ENCODE results near the gene RIN1. TPM values are rescaled to one million over a fixed set of nuclear protein-coding genes. Genes with fewer than 3 reads are reported as not detected.
A peak's percentile ranks its signal among the peaks of the same experiment; 100 is the strongest.

The RIN1 gene
- total and polyA plus RNA-seq, 2 of the 13 experiments (the other 11 are each of a cell fraction or from before 2014, with no cell fraction given), result 2.4 to 4.1 TPM

DNA sequence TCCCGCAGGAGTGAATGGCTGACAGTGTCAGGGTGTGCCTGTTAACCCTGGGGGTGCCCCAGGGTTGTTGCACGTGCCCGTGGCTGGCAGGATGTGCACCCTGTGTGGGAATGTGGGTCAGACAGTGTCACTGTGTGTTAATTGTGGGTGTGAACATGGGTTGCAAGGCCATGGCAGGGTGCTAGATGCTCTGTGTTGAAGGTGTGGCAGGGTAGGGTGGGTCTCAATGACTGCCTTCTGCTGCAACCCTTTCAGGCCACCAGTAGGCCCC, 8.3 kb downstream of the RIN1 start (continued):
- TF ChIP-seq, protein P1, sequence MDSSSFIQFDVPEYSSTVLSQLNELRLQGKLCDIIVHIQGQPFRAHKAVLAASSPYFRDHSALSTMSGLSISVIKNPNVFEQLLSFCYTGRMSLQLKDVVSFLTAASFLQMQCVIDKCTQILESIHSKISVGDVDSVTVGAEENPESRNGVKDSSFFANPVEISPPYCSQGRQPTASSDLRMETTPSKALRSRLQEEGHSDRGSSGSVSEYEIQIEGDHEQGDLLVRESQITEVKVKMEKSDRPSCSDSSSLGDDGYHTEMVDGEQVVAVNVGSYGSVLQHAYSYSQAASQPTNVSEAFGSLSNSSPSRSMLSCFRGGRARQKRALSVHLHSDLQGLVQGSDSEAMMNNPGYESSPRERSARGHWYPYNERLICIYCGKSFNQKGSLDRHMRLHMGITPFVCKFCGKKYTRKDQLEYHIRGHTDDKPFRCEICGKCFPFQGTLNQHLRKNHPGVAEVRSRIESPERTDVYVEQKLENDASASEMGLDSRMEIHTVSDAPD (CRISPR knock-in tag; IDR thresholded peaks at IDR 0.05), result no peak
- TF ChIP-seq ZNF607 (CRISPR knock-in tag; IDR thresholded peaks at IDR 0.05; ENCODE audit: borderline replicate concordance), result no peak
- TF ChIP-seq, protein P2, sequence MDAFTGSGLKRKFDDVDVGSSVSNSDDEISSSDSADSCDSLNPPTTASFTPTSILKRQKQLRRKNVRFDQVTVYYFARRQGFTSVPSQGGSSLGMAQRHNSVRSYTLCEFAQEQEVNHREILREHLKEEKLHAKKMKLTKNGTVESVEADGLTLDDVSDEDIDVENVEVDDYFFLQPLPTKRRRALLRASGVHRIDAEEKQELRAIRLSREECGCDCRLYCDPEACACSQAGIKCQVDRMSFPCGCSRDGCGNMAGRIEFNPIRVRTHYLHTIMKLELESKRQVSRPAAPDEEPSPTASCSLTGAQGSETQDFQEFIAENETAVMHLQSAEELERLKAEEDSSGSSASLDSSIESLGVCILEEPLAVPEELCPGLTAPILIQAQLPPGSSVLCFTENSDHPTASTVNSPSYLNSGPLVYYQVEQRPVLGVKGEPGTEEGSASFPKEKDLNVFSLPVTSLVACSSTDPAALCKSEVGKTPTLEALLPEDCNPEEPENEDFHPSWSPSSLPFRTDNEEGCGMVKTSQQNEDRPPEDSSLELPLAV (CRISPR knock-in tag; conservative IDR thresholded peaks at IDR 0.05; ENCODE audit: low read depth), result no peak
- no peak for TF ChIP-seq PPARG (CRISPR knock-in tag; conservative IDR thresholded peaks at IDR 0.05)
- TF ChIP-seq, protein P3, sequence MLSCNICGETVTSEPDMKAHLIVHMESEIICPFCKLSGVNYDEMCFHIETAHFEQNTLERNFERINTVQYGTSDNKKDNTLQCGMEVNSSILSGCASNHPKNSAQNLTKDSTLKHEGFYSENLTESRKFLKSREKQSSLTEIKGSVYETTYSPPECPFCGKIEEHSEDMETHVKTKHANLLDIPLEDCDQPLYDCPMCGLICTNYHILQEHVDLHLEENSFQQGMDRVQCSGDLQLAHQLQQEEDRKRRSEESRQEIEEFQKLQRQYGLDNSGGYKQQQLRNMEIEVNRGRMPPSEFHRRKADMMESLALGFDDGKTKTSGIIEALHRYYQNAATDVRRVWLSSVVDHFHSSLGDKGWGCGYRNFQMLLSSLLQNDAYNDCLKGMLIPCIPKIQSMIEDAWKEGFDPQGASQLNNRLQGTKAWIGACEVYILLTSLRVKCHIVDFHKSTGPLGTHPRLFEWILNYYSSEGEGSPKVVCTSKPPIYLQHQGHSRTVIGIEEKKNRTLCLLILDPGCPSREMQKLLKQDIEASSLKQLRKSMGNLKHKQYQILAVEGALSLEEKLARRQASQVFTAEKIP (CRISPR knock-in tag; IDR thresholded peaks at IDR 0.05; ENCODE audit: borderline replicate concordance), result no peak
- TF ChIP-seq ZMYM3 (CRISPR knock-in tag; IDR thresholded peaks at IDR 0.05), result peak; percentile 56; the same call in 1 of the 2 replicates
- 0 out of 2 replicates have a peak, but pooled peaks have one; percentile 40 for TF ChIP-seq EEA1 (CRISPR knock-in tag; IDR thresholded peaks at IDR 0.05; ENCODE audit: borderline replicate concordance)
- peak; percentile 8; the same call in 1 of the 2 replicates for TF ChIP-seq HDAC1 (CRISPR knock-in tag; IDR thresholded peaks at IDR 0.05)

All from HepG2 (cell line).